ENCODE results near the gene OLFM2.
A peak's percentile ranks its signal among the peaks of the same experiment; 100 is the strongest.
"Not testable (repeated sequence)": the region's sequence is repeated elsewhere in the genome, so short reads cannot be mapped to it uniquely, and the experiment has no call there.

Gene OLFM2

GRCh38 chr19:9857920-9858746 is 78.2 kb downstream of the OLFM2 start:
- no peak for DNase-seq

- no peak for DNase-seq
These were observed 79.1 kb downstream of the OLFM2 start for GRCh38 chr19:9857076-9857721.

GRCh38 chr19:9856609-9857008 is 79.7 kb downstream of the OLFM2 start:
- DNase-seq, result no peak

GRCh38 chr19:9854282-9854846 is 82.0 kb downstream of the OLFM2 start:
- no peak for DNase-seq

GRCh38 chr19:9850235-9850959 is 85.9 kb downstream of the OLFM2 start:
- DNase-seq, result no peak

GRCh38 chr19:9849791-9850190 is 86.5 kb downstream of the OLFM2 start:
- DNase-seq, result no peak

- no peak for DNase-seq
These were observed 87.6 kb downstream of the OLFM2 start for GRCh38 chr19:9848762-9849161.

- DNase-seq, result no peak
These were observed 88.3 kb downstream of the OLFM2 start for GRCh38 chr19:9848060-9848459.

GRCh38 chr19:9847087-9847671 is 89.1 kb downstream of the OLFM2 start:
- DNase-seq, result no peak

- not testable (repeated sequence) for DNase-seq
These were observed 92.6 kb downstream of the OLFM2 start for GRCh38 chr19:9843626-9844273.

- no peak for DNase-seq
These were observed 93.3 kb downstream of the OLFM2 start for GRCh38 chr19:9842834-9843625.

- no peak for DNase-seq
These were observed 96.9 kb downstream of the OLFM2 start for GRCh38 chr19:9839415-9839814.

- no peak for DNase-seq
These were observed 98.0 kb downstream of the OLFM2 start for GRCh38 chr19:9838324-9838723.

GRCh38 chr19:9836021-9836420 is 100.3 kb downstream of the OLFM2 start:
- no peak for DNase-seq

- no peak for DNase-seq
These were observed 100.8 kb downstream of the OLFM2 start for GRCh38 chr19:9835507-9835949.

GRCh38 chr19:9834726-9835506 is 101.4 kb downstream of the OLFM2 start, which contains the start of gene PIN1:
Gene PIN1, plus strand, starts transcription at chr19:9835318. Its CDS starts 27 bp downstream, at chr19:9835345.
- DNase-seq, result peak; percentile 99

GRCh38 chr19:9834307-9834725 is 102.0 kb downstream of the OLFM2 start:
- no peak for DNase-seq

GRCh38 chr19:9828551-9829063 is 107.7 kb downstream of the OLFM2 start:
- no peak for DNase-seq

- DNase-seq, result peak; percentile 90
These were observed 108.8 kb downstream of the OLFM2 start, which contains the start of gene UBL5 for GRCh38 chr19:9827289-9828238. Gene UBL5, plus strand, starts transcription at chr19:9827918. Its CDS starts 420 bp downstream, at chr19:9828338.
